Effector memory CD8-positive, alpha-beta T cell (primary cell): ENCODE data around the gene SAMD14.

ENCODE experiments used
- ATAC-seq: fragments of 150-1000 bp; cut with Tn5 transposase; replicated peaks from 2 replicates; pipeline ENCODE4 v1.10.0; 2021; ENCODE audit warnings: mild to moderate bottlenecking, moderate library complexity
- DNase-seq, 3 experiments: peaks; one replicate each; pipeline ENCODE4 v3.0.0; 2021
- H3K27ac Mint-ChIP-seq, 2 donors: one replicate each; pipeline ENCODE4 v1.8.0; 2022; ENCODE audit warnings: mild to moderate bottlenecking in 2 of 2, mixed read lengths in 2 of 2, moderate library complexity in 2 of 2
- H3K27me3 Mint-ChIP-seq, 2 donors: one replicate each; pipeline ENCODE4 v1.8.0; 2022; ENCODE audit warnings: mixed read lengths in 2 of 2
- H3K36me3 Mint-ChIP-seq: one replicate; pipeline ENCODE4 v1.8.0; 2022; ENCODE audit warnings: mild to moderate bottlenecking, moderate library complexity, mixed read lengths; ENCODE audit not compliant: insufficient read depth
- H3K4me1 Mint-ChIP-seq, 2 donors: one replicate each; pipeline ENCODE4 v1.8.0; 2022; ENCODE audit warnings: low read depth in 2 of 2, mixed read lengths in 2 of 2
- H3K4me3 Mint-ChIP-seq, 2 donors: one replicate each; pipeline ENCODE4 v1.8.0; 2022; ENCODE audit warnings: mild to moderate bottlenecking in 2 of 2, mixed read lengths in 2 of 2, moderate library complexity in 2 of 2
- H3K9me3 Mint-ChIP-seq, 2 donors: one replicate each; pipeline ENCODE4 v1.8.0; 2022; ENCODE audit warnings: mixed read lengths in 2 of 2

The SAMD14 gene

GRCh38 chr17:50127697-50128361 lies 2.1 kb downstream of the SAMD14 start:
- ATAC-seq: no peak
- Mint-ChIP-seq H3K4me1 (peaks cover 22 to 24% of the 10 kb centered on the region in 2 donors), H3K36me3 (peaks cover 23% of the 10 kb centered on the region), H3K27me3 (peaks cover 14 to 27% of the 10 kb centered on the region in 2 donors), H3K9me3 (no peaks in the 10 kb centered on the region), H3K4me3 (no peak overlapping the region), H3K27ac (no peak overlapping the region)
- DNase-seq: no peak

- Mint-ChIP-seq H3K27ac (no peak overlapping the region), H3K27me3 (peaks cover 34 to 45% of the 10 kb centered on the region in 2 donors), H3K36me3 (peaks cover 11% of the 10 kb centered on the region), H3K4me1 (peaks cover 10 to 11% of the 10 kb centered on the region in 2 donors), H3K9me3 (no peaks in the 10 kb centered on the region), H3K4me3 (no peak overlapping the region)
- no peak for ATAC-seq
- no peak for DNase-seq
Observed at GRCh38 chr17:50125420-50125997, 4.5 kb downstream of the SAMD14 start.

- no peak for DNase-seq
- no peak overlapping the region for H3K4me3 Mint-ChIP-seq
- no peak for ATAC-seq
- peaks cover 6 to 8% of the 10 kb centered on the region in 2 donors for H3K4me1 Mint-ChIP-seq
- H3K36me3 Mint-ChIP-seq: peaks cover 3% of the 10 kb centered on the region
- H3K27ac Mint-ChIP-seq: no peak overlapping the region
- peaks cover 47 to 57% of the 10 kb centered on the region in 2 donors for H3K27me3 Mint-ChIP-seq
- no peaks in the 10 kb centered on the region for H3K9me3 Mint-ChIP-seq
Observed at GRCh38 chr17:50123649-50124349, 6.2 kb downstream of the SAMD14 start.

- ATAC-seq (no peak), DNase-seq (no peak)
- H3K4me3 Mint-ChIP-seq: no peak overlapping the region
- peaks cover 2 to 3% of the 10 kb centered on the region in 2 donors for H3K4me1 Mint-ChIP-seq
- H3K27me3 Mint-ChIP-seq: peaks cover 45 to 57% of the 10 kb centered on the region in 2 donors
- no peaks in the 10 kb centered on the region for H3K9me3 Mint-ChIP-seq
- H3K27ac Mint-ChIP-seq: no peak overlapping the region
- peaks cover 6% of the 10 kb centered on the region for H3K36me3 Mint-ChIP-seq
Observed at GRCh38 chr17:50122945-50123344, 7.0 kb downstream of the SAMD14 start.

- Mint-ChIP-seq H3K4me1 (peaks cover 6 to 8% of the 10 kb centered on the region in 2 donors), H3K4me3 (no peak overlapping the region), H3K27me3 (peaks cover 53 to 74% of the 10 kb centered on the region in 2 donors), H3K9me3 (no peaks in the 10 kb centered on the region), H3K36me3 (peaks cover 6% of the 10 kb centered on the region), H3K27ac (no peak overlapping the region)
- no peak for DNase-seq
- ATAC-seq: no peak
Observed at GRCh38 chr17:50120475-50121253, 9.3 kb downstream of the SAMD14 start.

GRCh38 chr17:50118828-50119218 lies 11.1 kb downstream of the SAMD14 start:
- no peak for DNase-seq
- Mint-ChIP-seq H3K27ac (no peak overlapping the region), H3K36me3 (peaks cover 6% of the 10 kb centered on the region), H3K4me3 (no peak overlapping the region), H3K9me3 (no peaks in the 10 kb centered on the region), H3K27me3 (peaks cover 60 to 91% of the 10 kb centered on the region in 2 donors), H3K4me1 (peaks cover 11 to 13% of the 10 kb centered on the region in 2 donors)
- ATAC-seq: no peak

GRCh38 chr17:50118076-50118827 lies 11.7 kb downstream of the SAMD14 start:
- Mint-ChIP-seq H3K4me3 (no peak overlapping the region), H3K9me3 (no peaks in the 10 kb centered on the region), H3K36me3 (peaks cover 6% of the 10 kb centered on the region), H3K4me1 (peaks cover 11 to 13% of the 10 kb centered on the region in 2 donors), H3K27me3 (peaks cover 60 to 96% of the 10 kb centered on the region in 2 donors), H3K27ac (no peak overlapping the region)
- no peak for ATAC-seq
- DNase-seq: no peak

DNA sequence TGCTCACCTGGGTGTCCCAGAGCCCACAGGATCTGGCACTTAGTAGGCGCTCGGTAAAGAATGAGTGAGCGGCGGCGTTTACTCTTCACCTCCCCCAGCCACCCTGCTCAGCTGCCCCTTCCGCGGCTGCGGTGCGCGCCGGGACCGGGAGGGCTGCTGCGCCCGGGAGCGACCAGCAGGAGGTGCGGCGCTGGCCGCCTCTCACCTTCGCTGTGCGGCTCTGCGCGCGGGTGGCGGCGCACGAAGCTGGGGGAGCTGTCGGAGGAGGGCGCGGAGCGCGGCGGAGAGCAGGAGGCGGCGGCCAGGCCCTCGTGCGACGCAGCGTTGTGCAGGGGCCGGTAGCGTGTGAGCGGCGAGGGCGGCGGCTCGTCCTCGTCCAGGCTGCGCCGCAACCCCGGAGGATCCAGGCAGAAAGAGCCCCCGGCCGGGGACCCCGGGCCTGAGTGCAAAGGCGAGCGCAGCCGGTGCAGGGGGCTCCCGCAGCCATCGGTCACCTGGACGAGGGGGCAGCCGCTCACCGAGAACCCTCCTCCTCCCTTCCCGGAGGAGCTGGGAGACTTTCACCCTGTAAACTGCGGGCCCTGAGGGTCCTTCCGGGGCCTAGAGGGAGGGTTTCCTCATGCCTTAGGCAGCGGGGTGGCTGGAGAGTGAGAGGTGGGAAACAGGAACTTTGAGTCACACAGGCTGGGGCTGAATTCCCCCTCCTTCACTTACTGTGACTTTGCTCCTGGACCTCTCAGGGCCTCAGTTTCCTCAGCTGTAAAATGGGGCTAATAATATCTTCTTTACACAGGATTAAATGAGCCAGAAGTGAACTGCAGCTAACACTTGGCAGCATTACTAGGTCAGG lies 12.5 kb downstream of the SAMD14 start:
- Mint-ChIP-seq H3K27ac (no peak overlapping the region), H3K27me3 (peaks cover 57 to 89% of the 10 kb centered on the region in 2 donors), H3K4me3 (peak overlapping the region; percentile 65 to 74), H3K4me1 (peaks cover 11 to 13% of the 10 kb centered on the region in 2 donors), H3K9me3 (no peaks in the 10 kb centered on the region), H3K36me3 (peaks cover 6% of the 10 kb centered on the region)
- ATAC-seq (peak; percentile 95), DNase-seq (peak; percentile 48 to 57 (median 52))

GRCh38 chr17:50115756-50116155 lies 14.2 kb downstream of the SAMD14 start:
- Mint-ChIP-seq H3K4me3 (no peak overlapping the region), H3K27me3 (peaks cover 42 to 72% of the 10 kb centered on the region in 2 donors), H3K27ac (no peak overlapping the region)

GRCh38 chr17:50114849-50115357 lies 15.1 kb downstream of the SAMD14 start:
- DNase-seq (peak; percentile 29 to 32 (median 32)), ATAC-seq (peak; percentile 47)
- H3K27ac Mint-ChIP-seq: no peak overlapping the region
- H3K36me3 Mint-ChIP-seq: peaks cover 3% of the 10 kb centered on the region
- peaks cover 11 to 13% of the 10 kb centered on the region in 2 donors for H3K4me1 Mint-ChIP-seq
- no peaks in the 10 kb centered on the region for H3K9me3 Mint-ChIP-seq
- peaks cover 33 to 64% of the 10 kb centered on the region in 2 donors for H3K27me3 Mint-ChIP-seq
- H3K4me3 Mint-ChIP-seq: peak overlapping the region in 1 of 2 donors; percentile 38

More at GRCh38 chr17:50115756-50116155, 14.2 kb downstream of the SAMD14 start:
- peaks cover 5% of the 10 kb centered on the region for H3K36me3 Mint-ChIP-seq
- DNase-seq (no peak), ATAC-seq (no peak)
- peaks cover 11 to 13% of the 10 kb centered on the region in 2 donors for H3K4me1 Mint-ChIP-seq
- no peaks in the 10 kb centered on the region for H3K9me3 Mint-ChIP-seq

DNA sequence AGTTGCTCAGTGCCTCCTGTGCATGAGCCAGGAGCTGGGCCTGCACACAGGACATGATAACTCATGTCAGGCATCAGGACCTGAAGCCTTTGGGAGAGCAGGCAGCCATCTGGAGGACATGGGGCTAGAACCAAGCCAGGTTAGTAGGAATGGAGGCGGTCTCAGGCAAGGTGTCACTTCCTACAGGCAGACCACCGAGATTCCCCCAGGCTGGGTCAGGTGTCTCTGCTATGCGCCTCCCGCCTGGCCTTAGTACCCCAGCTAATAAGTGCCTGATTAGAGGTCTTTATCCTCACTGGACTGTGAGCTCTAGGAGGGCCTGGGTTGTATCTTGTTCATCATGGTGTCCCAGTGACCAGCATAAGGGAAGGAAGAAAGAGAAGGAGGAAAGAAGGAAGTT lies 15.6 kb downstream of the SAMD14 start:
- no peak overlapping the region for H3K4me3 Mint-ChIP-seq
- H3K27me3 Mint-ChIP-seq: peaks cover 28 to 59% of the 10 kb centered on the region in 2 donors
- H3K4me1 Mint-ChIP-seq: peaks cover 11 to 13% of the 10 kb centered on the region in 2 donors
- H3K36me3 Mint-ChIP-seq: peaks cover 3% of the 10 kb centered on the region
- H3K9me3 Mint-ChIP-seq: no peaks in the 10 kb centered on the region
- ATAC-seq (no peak), DNase-seq (no peak)
- H3K27ac Mint-ChIP-seq: no peak overlapping the region
